ENCODE data around the gene SLC8B1.

DNA sequence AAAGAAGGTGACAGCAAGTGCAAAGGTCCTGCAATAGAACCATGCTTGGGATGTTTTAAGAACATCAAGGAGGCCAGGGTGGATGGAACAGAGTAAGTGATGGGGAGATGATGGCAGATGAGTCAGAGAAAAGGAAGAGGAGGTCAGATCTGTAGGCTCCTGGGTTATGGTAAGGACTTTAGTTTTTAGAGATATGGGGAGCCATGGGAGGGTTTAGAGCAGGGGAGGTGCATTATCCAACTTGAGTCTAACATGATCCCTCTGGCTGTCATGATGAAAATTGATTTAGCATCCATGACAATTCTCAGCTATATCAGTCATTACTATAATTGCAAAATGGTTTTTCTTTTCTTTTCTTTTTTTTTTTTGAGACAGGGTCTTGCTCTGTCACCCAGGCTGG, 16.2 kb upstream of the SLC8B1 start:
- no peak for TF ChIP-seq HNF4G (IDR thresholded peaks at IDR 0.05)
- TF ChIP-seq, protein P1, sequence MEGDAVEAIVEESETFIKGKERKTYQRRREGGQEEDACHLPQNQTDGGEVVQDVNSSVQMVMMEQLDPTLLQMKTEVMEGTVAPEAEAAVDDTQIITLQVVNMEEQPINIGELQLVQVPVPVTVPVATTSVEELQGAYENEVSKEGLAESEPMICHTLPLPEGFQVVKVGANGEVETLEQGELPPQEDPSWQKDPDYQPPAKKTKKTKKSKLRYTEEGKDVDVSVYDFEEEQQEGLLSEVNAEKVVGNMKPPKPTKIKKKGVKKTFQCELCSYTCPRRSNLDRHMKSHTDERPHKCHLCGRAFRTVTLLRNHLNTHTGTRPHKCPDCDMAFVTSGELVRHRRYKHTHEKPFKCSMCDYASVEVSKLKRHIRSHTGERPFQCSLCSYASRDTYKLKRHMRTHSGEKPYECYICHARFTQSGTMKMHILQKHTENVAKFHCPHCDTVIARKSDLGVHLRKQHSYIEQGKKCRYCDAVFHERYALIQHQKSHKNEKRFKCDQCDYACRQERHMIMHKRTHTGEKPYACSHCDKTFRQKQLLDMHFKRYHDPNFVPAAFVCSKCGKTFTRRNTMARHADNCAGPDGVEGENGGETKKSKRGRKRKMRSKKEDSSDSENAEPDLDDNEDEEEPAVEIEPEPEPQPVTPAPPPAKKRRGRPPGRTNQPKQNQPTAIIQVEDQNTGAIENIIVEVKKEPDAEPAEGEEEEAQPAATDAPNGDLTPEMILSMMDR (IDR thresholded peaks at IDR 0.05; ENCODE audit: low read depth, low read length, missing input control): no peak
- no peak for TF ChIP-seq YY1 (IDR thresholded peaks at IDR 0.05)
- TF ChIP-seq, protein P2, sequence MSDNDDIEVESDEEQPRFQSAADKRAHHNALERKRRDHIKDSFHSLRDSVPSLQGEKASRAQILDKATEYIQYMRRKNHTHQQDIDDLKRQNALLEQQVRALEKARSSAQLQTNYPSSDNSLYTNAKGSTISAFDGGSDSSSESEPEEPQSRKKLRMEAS (IDR thresholded peaks at IDR 0.05): no peak
